ENCODE measurements around the gene RBM19.

RBM19 gene

DNA sequence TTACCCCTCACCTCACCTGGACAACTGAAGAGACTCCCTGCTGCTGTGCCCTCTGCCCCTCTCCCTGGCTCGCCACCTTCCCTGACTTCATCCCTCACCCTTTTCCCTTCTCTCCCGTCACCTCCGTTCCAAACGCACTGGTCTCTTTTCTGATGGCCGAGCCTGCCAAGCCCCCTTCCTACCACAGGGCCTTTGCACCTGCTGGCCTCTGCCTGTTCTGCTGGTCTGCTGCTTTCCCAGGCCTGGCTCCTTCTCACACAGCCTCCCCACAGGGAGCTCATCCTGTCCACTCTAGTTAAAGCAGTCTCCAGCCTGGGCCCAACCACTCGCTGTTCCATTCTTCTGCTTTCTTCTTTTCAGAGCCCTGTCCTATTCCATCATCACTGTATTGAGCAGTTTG lies 34.6 kb downstream of the RBM19 start:
- no peaks in the 10 kb centered on the region for H3K9me3 ChIP-seq (ENCODE audit: low read length)
- TF ChIP-seq EZH2 (IDR thresholded peaks at IDR 0.05; ENCODE audit: borderline replicate concordance, low read length): no peak
- TF ChIP-seq, protein P1, sequence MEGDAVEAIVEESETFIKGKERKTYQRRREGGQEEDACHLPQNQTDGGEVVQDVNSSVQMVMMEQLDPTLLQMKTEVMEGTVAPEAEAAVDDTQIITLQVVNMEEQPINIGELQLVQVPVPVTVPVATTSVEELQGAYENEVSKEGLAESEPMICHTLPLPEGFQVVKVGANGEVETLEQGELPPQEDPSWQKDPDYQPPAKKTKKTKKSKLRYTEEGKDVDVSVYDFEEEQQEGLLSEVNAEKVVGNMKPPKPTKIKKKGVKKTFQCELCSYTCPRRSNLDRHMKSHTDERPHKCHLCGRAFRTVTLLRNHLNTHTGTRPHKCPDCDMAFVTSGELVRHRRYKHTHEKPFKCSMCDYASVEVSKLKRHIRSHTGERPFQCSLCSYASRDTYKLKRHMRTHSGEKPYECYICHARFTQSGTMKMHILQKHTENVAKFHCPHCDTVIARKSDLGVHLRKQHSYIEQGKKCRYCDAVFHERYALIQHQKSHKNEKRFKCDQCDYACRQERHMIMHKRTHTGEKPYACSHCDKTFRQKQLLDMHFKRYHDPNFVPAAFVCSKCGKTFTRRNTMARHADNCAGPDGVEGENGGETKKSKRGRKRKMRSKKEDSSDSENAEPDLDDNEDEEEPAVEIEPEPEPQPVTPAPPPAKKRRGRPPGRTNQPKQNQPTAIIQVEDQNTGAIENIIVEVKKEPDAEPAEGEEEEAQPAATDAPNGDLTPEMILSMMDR (IDR thresholded peaks at IDR 0.05; ENCODE audit: low read length): no peak
- H3K27me3 ChIP-seq (ENCODE audit: insufficient read depth, low read length): no peaks in the 10 kb centered on the region
- no peaks in the 10 kb centered on the region for H4K20me1 ChIP-seq (ENCODE audit: insufficient read depth, low read length)
- H3K4me1 ChIP-seq (ENCODE audit: insufficient read depth, low read length, severe bottlenecking): no peaks in the 10 kb centered on the region
- no peaks in the 10 kb centered on the region for H3K79me2 ChIP-seq (ENCODE audit: insufficient read depth, low read length)
- H2AFZ ChIP-seq (ENCODE audit: low read length): no peak overlapping the region
- H3K27ac ChIP-seq (ENCODE audit: low read depth, low read length, poor library complexity, severe bottlenecking): no peak overlapping the region
- no peaks in the 10 kb centered on the region for H3F3A ChIP-seq (ENCODE audit: insufficient read depth, low read length)
- H3K4me3 ChIP-seq (ENCODE audit: low read depth, low read length, poor library complexity, severe bottlenecking): no peak overlapping the region
- H3K9ac ChIP-seq (ENCODE audit: low read length): no peak overlapping the region
- no peak overlapping the region for H3K4me2 ChIP-seq (ENCODE audit: low read length)
- no peaks in the 10 kb centered on the region for H3K9me2 ChIP-seq (ENCODE audit: low read depth, low read length)
- H3K36me3 ChIP-seq (ENCODE audit: insufficient read depth, low read length): peaks cover 9% of the 10 kb centered on the region

DNA sequence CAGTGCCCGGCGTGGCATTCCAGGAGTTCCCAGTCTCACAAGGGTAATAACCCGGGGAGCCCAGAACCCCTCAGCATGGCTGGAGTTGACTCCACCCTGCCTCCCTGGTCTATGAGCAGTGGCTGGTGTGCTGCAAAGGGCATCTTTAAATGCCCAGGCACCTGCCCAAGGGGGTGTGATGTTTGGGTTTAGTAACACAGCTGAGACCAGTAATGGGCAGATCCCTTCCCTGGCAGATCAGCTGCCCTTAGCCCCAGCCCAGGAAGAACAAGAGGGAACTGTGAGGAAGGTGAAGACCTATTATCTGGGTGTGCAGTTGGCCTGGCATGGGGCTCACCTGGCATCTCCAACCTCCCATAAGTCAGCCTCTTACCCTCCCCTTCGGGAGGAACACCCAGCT lies 35.9 kb downstream of the RBM19 start:
- no peak overlapping the region for H3K4me3 ChIP-seq (ENCODE audit: low read depth, low read length, poor library complexity, severe bottlenecking)
- H3K9ac ChIP-seq (ENCODE audit: low read length): no peak overlapping the region
- no peaks in the 10 kb centered on the region for H3F3A ChIP-seq (ENCODE audit: insufficient read depth, low read length)
- H3K36me3 ChIP-seq (ENCODE audit: insufficient read depth, low read length): peaks cover 15% of the 10 kb centered on the region
- no peaks in the 10 kb centered on the region for H3K9me3 ChIP-seq (ENCODE audit: low read length)
- no peaks in the 10 kb centered on the region for H3K9me2 ChIP-seq (ENCODE audit: low read depth, low read length)
- no peak overlapping the region for H3K27ac ChIP-seq (ENCODE audit: low read depth, low read length, poor library complexity, severe bottlenecking)
- no peaks in the 10 kb centered on the region for H3K27me3 ChIP-seq (ENCODE audit: insufficient read depth, low read length)
- no peaks in the 10 kb centered on the region for H3K4me1 ChIP-seq (ENCODE audit: insufficient read depth, low read length, severe bottlenecking)
- H3K4me2 ChIP-seq (ENCODE audit: low read length): no peak overlapping the region
- no peak for TF ChIP-seq EZH2 (IDR thresholded peaks at IDR 0.05; ENCODE audit: borderline replicate concordance, low read length)
- TF ChIP-seq, protein P1 (IDR thresholded peaks at IDR 0.05; ENCODE audit: low read length): no peak
- H2AFZ ChIP-seq (ENCODE audit: low read length): no peak overlapping the region
- no peaks in the 10 kb centered on the region for H4K20me1 ChIP-seq (ENCODE audit: insufficient read depth, low read length)
- no peaks in the 10 kb centered on the region for H3K79me2 ChIP-seq (ENCODE audit: insufficient read depth, low read length)

DNA sequence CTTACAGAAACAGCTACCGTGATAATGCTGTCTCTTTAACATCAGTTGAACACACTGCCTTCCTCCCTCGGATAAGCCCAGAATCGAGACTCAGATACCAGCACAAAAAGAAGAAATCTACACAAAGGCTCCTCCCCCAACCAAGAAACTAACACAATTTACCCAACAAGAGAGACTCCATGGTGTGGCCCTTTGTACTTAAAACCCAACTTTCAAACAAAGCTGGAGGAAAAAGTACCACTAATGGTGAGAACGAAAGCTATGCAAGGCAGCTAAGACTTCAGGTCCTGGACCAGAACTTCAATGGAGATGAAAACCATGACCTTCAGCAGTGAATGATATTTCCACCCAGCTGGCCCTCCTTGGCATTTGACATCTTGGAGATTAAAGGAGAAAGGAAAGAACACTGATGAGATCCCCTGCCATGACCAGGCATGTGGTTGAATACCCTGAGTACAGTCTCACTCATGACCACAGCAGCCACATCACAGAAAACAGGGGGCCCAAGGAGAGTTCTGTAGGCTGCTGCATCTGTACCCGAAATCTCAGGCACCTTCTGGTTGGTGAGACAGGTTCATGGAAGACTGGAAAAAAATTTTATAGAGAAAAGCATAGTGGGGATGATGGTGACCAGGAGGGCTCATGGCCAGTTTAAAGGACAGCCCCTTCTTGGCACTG lies 36.7 kb downstream of the RBM19 start:
- H3K36me3 ChIP-seq (ENCODE audit: insufficient read depth, low read length): peaks cover 16% of the 10 kb centered on the region; the same call in 1 of the 2 replicates
- no peak overlapping the region for H3K4me3 ChIP-seq (ENCODE audit: low read depth, low read length, poor library complexity, severe bottlenecking)
- no peak overlapping the region for H3K27ac ChIP-seq (ENCODE audit: low read depth, low read length, poor library complexity, severe bottlenecking)
- no peaks in the 10 kb centered on the region for H3F3A ChIP-seq (ENCODE audit: insufficient read depth, low read length)
- no peak overlapping the region for H2AFZ ChIP-seq (ENCODE audit: low read length)
- H3K4me2 ChIP-seq (ENCODE audit: low read length): no peak overlapping the region
- no peaks in the 10 kb centered on the region for H3K9me2 ChIP-seq (ENCODE audit: low read depth, low read length)
- H4K20me1 ChIP-seq (ENCODE audit: insufficient read depth, low read length): no peaks in the 10 kb centered on the region
- TF ChIP-seq, protein P1 (IDR thresholded peaks at IDR 0.05; ENCODE audit: low read length): no peak
- TF ChIP-seq EZH2 (IDR thresholded peaks at IDR 0.05; ENCODE audit: borderline replicate concordance, low read length): no peak
- H3K9ac ChIP-seq (ENCODE audit: low read length): no peak overlapping the region
- H3K9me3 ChIP-seq (ENCODE audit: low read length): no peaks in the 10 kb centered on the region
- no peaks in the 10 kb centered on the region for H3K79me2 ChIP-seq (ENCODE audit: insufficient read depth, low read length)
- no peaks in the 10 kb centered on the region for H3K27me3 ChIP-seq (ENCODE audit: insufficient read depth, low read length)
- H3K4me1 ChIP-seq (ENCODE audit: insufficient read depth, low read length, severe bottlenecking): no peaks in the 10 kb centered on the region
